ENCODE results near the gene DCAF10. TPM values are rescaled to one million over a fixed set of nuclear protein-coding genes. Genes with fewer than 3 reads are reported as not detected.

Gene DCAF10
- total RNA-seq, 4 donors from 2014 or later, result 23.4 to 84.2 (median 32.8) TPM

DNA sequence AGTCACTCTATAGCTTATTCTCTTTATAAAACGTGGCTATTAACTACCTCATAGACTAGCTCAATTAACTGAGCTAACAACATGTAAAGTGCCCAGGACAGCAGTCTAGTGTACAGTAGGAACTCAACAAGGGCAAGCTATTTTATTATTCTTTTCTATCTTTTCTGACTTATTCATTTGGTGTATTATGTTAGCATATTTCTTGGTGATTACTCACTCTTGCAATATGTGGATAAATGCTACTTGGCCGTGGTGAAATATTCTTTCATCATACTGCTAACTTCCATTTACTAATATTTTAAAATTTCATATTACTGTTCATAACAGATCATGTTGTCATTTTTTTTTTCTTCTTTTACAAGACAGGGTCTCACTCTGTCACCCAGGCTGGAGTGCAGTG, 98.4 kb downstream of the DCAF10 start:
- Histone ChIP-seq H3K27me3 (no peaks in the 10 kb centered on the region), H3K4me3 (no peak overlapping the region), H3K4me1 (peaks cover 0 to 13% (median 3%) of the 10 kb centered on the region in 4 donors), H3K9me3 (no peaks in the 10 kb centered on the region), H3K27ac (no peak overlapping the region), H3K36me3 (peaks cover 0 to 54% (median 0%) of the 10 kb centered on the region in 3 donors)
- no peak for DNase-seq
- no peak for TF ChIP-seq CTCF (IDR thresholded peaks at IDR 0.05)
- no peak for TF ChIP-seq POLR2A (IDR thresholded peaks at IDR 0.05)

GRCh38 chr9:37902131-37902530, 101.5 kb downstream of the DCAF10 start:
- DNase-seq, result no peak
- Histone ChIP-seq H3K9me3 (no peaks in the 10 kb centered on the region), H3K4me1 (peaks cover 0 to 22% (median 6%) of the 10 kb centered on the region in 4 donors), H3K36me3 (peaks cover 0 to 25% (median 0%) of the 10 kb centered on the region in 3 donors), H3K4me3 (peak overlapping the region in 2 of 4 donors; percentile 78 to 80), H3K27me3 (no peaks in the 10 kb centered on the region), H3K27ac (peak overlapping the region in 1 of 4 donors; percentile 93)
- no peak for TF ChIP-seq POLR2A (IDR thresholded peaks at IDR 0.05)
- no peak for TF ChIP-seq CTCF (IDR thresholded peaks at IDR 0.05)

DNA sequence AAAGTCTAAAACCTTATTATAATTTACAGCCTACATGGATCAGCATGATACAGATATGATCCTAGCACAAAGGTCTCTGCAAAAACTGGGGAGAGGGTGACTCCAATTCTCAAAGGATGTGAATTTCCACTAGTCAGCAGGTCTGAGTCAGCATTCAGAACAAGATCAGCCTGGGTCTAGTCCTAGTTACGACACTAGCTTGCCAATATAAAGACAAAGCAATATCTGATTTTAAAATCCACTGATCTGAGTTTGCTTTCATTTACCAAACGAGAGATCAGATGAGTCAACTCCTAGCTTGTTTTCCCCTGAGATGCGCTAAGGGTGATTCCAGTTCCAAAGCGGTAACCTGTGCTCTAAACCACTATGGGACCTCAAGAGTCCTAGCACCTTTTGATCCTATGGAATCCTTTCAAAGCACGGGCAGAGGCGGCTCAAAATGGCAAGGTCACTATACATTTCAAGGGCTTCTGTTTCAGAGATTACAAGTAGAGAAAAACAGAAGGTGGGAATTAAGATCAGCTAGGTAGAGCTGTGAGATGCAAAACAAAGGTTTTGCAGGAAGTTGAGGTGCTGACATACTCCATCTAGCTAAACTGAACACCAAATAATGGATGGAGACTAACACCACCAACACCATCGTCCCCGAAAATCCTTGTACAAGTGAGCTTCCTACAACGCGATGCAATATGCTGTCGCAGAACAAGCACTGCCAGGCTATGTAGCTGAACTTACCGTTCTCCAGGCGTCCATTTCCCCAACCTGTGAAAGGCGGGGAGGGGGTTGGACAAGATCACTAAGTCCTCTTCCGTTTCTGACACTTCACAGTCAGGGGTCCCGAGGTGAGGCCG, 102.4 kb downstream of the DCAF10 start:
- H3K36me3 ChIP-seq, result peaks cover 0 to 16% (median 0%) of the 10 kb centered on the region in 3 donors
- peak in 1 of 3 donors; percentile 19 for DNase-seq
- H3K9me3 ChIP-seq, result no peaks in the 10 kb centered on the region
- H3K4me3 ChIP-seq, result peak overlapping the region; percentile 61 to 99 (median 79)
- peak overlapping the region; percentile 80 to 93 (median 92) for H3K27ac ChIP-seq
- no peaks in the 10 kb centered on the region for H3K27me3 ChIP-seq
- TF ChIP-seq CTCF (IDR thresholded peaks at IDR 0.05) (no peak), POLR2A (IDR thresholded peaks at IDR 0.05) (peak; percentile 33 to 55)
- peaks cover 0 to 22% (median 6%) of the 10 kb centered on the region in 4 donors for H3K4me1 ChIP-seq

- peak; percentile 83 to 97 (median 96) for TF ChIP-seq CTCF (IDR thresholded peaks at IDR 0.05)
- TF ChIP-seq POLR2A (IDR thresholded peaks at IDR 0.05), result peak; percentile 71 to 78
- H3K36me3 ChIP-seq, result peaks cover 0 to 8% (median 0%) of the 10 kb centered on the region in 3 donors
- H3K4me3 ChIP-seq, result peak within 1 kb of the TSS; percentile 61 to 99 (median 79)
- peaks cover 0 to 22% (median 6%) of the 10 kb centered on the region in 4 donors for H3K4me1 ChIP-seq
- no peaks in the 10 kb centered on the region for H3K9me3 ChIP-seq
- peak; percentile 93 to 97 (median 97) for DNase-seq
- H3K27me3 ChIP-seq, result no peaks in the 10 kb centered on the region
- H3K27ac ChIP-seq, result peak within 1 kb of the TSS; percentile 80 to 93 (median 92)
These were observed 103.2 kb downstream of the DCAF10 start, which contains the start of gene SLC25A51 for GRCh38 chr9:37903647-37904444. TSS of gene SLC25A51 (minus strand) at chr9:37904127. CDS start at chr9:37888550, 15,577 bp downstream.

GRCh38 chr9:37904445-37905130, 104.0 kb downstream of the DCAF10 start:
- Histone ChIP-seq H3K4me3 (peak overlapping the region; percentile 61 to 99 (median 79)), H3K4me1 (peaks cover 0 to 22% (median 6%) of the 10 kb centered on the region in 4 donors), H3K27ac (peak overlapping the region; percentile 80 to 93 (median 92)), H3K9me3 (no peaks in the 10 kb centered on the region), H3K36me3 (peaks cover 0 to under 1% (median 0%) of the 10 kb centered on the region in 3 donors), H3K27me3 (no peaks in the 10 kb centered on the region)
- no peak for TF ChIP-seq CTCF (IDR thresholded peaks at IDR 0.05)
- TF ChIP-seq POLR2A (IDR thresholded peaks at IDR 0.05), result no peak
- peak in 1 of 3 donors; percentile 67 for DNase-seq

All from Peyer's patch (tissue), 4 donors.